ENCODE measurements around the gene LIPC.

LIPC gene

DNA sequence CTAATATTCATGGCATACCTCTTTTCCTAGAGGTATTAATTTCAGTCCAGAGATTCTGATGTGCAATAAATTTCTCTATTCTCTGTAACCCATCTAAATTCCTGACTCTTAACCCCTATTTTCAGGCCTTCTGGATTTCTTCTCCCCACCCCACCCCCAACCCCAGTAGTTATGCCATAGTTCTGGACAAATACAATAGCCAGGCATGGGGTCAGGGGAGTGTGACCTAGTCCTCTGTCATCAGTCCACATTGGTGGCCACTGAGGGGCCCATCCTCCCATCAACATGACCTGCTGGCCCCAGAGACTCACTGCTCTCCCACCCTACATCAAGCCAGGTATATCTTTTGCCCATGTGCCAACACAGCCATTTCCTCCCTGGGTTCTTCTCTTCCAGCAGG, 3.8 kb upstream of the LIPC start:
- Histone ChIP-seq H3K4me3 (ENCODE audit: low read length) (no peak overlapping the region), H3K36me3 (ENCODE audit: insufficient read depth, low read length) (no peaks in the 10 kb centered on the region), H3K9me3 (ENCODE audit: low read length) (no peaks in the 10 kb centered on the region), H2AFZ (ENCODE audit: low read depth, low read length) (no peak overlapping the region), H3K4me1 (ENCODE audit: insufficient read depth, low read length) (no peaks in the 10 kb centered on the region), H3K27me3 (ENCODE audit: insufficient read depth, low read length) (no peaks in the 10 kb centered on the region)

DNA sequence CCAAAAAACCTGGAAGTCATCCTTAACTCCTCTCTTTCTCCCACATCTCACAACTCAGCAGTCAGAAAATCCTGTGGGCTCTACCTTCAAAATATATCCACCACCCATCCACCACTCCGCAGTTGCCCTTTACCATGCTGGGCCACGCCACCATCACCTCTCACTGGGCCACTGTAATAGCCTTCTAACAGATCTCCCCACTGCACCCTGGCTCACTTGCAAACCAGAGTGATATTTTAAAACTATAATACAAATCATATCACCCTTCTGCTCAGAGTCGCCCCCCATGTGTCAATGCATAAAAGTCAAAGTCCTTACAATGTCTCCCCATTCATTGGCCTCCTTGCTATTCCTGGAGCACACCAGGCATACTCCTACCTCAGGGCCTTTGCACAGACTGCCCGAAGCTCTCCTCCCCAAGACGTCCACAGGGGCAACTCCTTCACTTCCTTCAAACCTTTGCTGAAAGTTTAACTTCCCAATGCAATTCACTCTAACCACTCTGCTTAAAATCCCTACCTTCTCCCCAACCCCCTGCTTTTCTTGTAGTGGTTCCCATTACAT, 1.5 kb upstream of the LIPC start:
- Histone ChIP-seq H3K4me3 (ENCODE audit: low read length) (no peak overlapping the region), H2AFZ (ENCODE audit: low read depth, low read length) (no peak overlapping the region), H3K9me3 (ENCODE audit: low read length) (no peaks in the 10 kb centered on the region), H3K36me3 (ENCODE audit: insufficient read depth, low read length) (no peaks in the 10 kb centered on the region), H3K4me1 (ENCODE audit: insufficient read depth, low read length) (no peaks in the 10 kb centered on the region), H3K27me3 (ENCODE audit: insufficient read depth, low read length) (no peaks in the 10 kb centered on the region)

DNA sequence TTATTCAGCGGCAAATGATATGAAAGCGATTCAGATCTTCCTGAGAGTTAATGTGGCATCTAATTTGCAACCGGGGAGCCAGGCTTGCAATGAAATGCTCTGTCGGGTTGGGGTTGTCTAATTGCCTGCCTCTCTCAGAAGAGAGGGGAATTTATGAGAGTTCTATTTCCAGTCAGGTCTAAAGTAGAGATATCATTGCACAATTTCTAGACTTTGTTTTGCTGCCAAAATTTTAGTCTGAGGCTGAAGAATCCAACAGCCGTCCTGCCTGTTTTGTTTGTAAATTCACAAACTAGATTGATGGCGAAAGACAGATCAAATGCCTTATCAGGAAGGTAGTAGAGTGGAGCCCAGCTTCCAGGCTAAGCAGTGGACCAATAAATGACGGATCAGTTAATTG, 610 bp downstream of the LIPC start:
- Histone ChIP-seq H3K4me3 (ENCODE audit: low read length) (no peak overlapping the region), H3K36me3 (ENCODE audit: insufficient read depth, low read length) (no peaks in the 10 kb centered on the region)

GRCh38 chr15:58433597-58434333, 2.0 kb downstream of the LIPC start:
- no peaks in the 10 kb centered on the region for H3K4me1 ChIP-seq (ENCODE audit: insufficient read depth, low read length)
- no peaks in the 10 kb centered on the region for H3K36me3 ChIP-seq (ENCODE audit: insufficient read depth, low read length)
- H3K4me3 ChIP-seq (ENCODE audit: low read length), result no peak overlapping the region
- no peaks in the 10 kb centered on the region for H3K27me3 ChIP-seq (ENCODE audit: insufficient read depth, low read length)
- H3K9me3 ChIP-seq (ENCODE audit: low read length), result no peaks in the 10 kb centered on the region
- H2AFZ ChIP-seq (ENCODE audit: low read depth, low read length), result no peak overlapping the region

More for the DNA sequence above, 610 bp downstream of the LIPC start:
- no peak overlapping the region for H2AFZ ChIP-seq (ENCODE audit: low read depth, low read length)
- no peaks in the 10 kb centered on the region for H3K9me3 ChIP-seq (ENCODE audit: low read length)
- H3K27me3 ChIP-seq (ENCODE audit: insufficient read depth, low read length), result no peaks in the 10 kb centered on the region
- H3K4me1 ChIP-seq (ENCODE audit: insufficient read depth, low read length), result no peaks in the 10 kb centered on the region

DNA sequence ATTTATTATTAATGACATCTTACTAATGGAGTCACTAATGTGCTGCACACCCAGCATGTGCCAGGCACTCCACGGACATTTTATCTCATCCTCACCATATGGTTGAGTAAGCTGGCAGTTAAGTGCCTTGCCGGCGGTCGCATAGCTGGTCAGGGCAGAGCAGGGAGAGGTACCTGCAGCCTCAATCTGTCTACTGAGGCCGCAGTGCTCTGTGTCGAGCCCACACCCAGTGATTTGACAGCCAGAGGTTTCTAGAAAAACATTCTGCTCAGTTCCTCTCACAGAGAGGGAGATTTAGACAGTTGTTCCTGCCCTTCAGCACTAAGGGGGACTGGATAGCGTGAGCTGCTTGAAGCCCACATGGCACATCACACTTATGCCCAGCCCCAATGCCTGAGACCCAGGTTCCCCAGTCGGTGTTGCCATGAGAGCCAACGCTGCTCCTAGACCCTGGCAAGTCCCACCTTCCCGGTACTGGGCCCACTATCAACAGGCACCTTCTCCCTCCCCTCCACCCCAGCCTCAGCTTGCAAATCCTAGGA, 2.6 kb downstream of the LIPC start:
- Histone ChIP-seq H2AFZ (ENCODE audit: low read depth, low read length) (no peak overlapping the region), H3K4me3 (ENCODE audit: low read length) (no peak overlapping the region), H3K9me3 (ENCODE audit: low read length) (no peaks in the 10 kb centered on the region), H3K36me3 (ENCODE audit: insufficient read depth, low read length) (no peaks in the 10 kb centered on the region), H3K27me3 (ENCODE audit: insufficient read depth, low read length) (no peaks in the 10 kb centered on the region), H3K4me1 (ENCODE audit: insufficient read depth, low read length) (no peaks in the 10 kb centered on the region)

GRCh38 chr15:58436552-58436951, 4.8 kb downstream of the LIPC start:
- Histone ChIP-seq H3K36me3 (ENCODE audit: insufficient read depth, low read length) (no peaks in the 10 kb centered on the region), H3K27me3 (ENCODE audit: insufficient read depth, low read length) (no peaks in the 10 kb centered on the region), H3K4me1 (ENCODE audit: insufficient read depth, low read length) (no peaks in the 10 kb centered on the region), H3K4me3 (ENCODE audit: low read length) (no peak overlapping the region), H2AFZ (ENCODE audit: low read depth, low read length) (no peak overlapping the region), H3K9me3 (ENCODE audit: low read length) (no peaks in the 10 kb centered on the region)

GRCh38 chr15:58437531-58438105, 5.8 kb downstream of the LIPC start:
- no peak overlapping the region for H3K4me3 ChIP-seq (ENCODE audit: low read length)
- H3K9me3 ChIP-seq (ENCODE audit: low read length), result no peaks in the 10 kb centered on the region
- H3K27me3 ChIP-seq (ENCODE audit: insufficient read depth, low read length), result no peaks in the 10 kb centered on the region
- H2AFZ ChIP-seq (ENCODE audit: low read depth, low read length), result no peak overlapping the region
- no peaks in the 10 kb centered on the region for H3K36me3 ChIP-seq (ENCODE audit: insufficient read depth, low read length)
- peaks cover 6% of the 10 kb centered on the region for H3K4me1 ChIP-seq (ENCODE audit: insufficient read depth, low read length)

DNA sequence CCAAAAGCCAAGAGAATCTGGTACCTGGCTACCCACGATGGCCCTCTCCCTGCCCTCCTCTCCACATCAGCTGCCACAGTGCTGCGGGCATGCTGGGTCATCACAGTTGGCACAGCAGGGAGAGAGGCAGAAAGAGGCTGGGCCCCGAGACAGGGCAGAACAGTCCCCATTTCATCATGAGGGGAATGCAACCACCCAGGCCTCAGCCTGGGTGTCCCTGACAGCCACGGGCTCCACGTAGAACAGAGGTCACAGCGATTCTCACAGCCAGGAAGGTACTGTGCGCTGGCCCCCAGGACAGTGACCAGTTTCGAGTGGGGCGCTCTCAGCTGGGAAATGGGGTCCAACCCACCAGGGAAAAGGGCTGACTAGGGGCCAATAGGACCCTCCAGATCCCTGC, 6.3 kb downstream of the LIPC start:
- Histone ChIP-seq H3K4me1 (ENCODE audit: insufficient read depth, low read length) (peaks cover 6% of the 10 kb centered on the region), H3K27me3 (ENCODE audit: insufficient read depth, low read length) (no peaks in the 10 kb centered on the region), H3K9me3 (ENCODE audit: low read length) (no peaks in the 10 kb centered on the region), H3K4me3 (ENCODE audit: low read length) (no peak overlapping the region), H2AFZ (ENCODE audit: low read depth, low read length) (no peak overlapping the region), H3K36me3 (ENCODE audit: insufficient read depth, low read length) (no peaks in the 10 kb centered on the region)

DNA sequence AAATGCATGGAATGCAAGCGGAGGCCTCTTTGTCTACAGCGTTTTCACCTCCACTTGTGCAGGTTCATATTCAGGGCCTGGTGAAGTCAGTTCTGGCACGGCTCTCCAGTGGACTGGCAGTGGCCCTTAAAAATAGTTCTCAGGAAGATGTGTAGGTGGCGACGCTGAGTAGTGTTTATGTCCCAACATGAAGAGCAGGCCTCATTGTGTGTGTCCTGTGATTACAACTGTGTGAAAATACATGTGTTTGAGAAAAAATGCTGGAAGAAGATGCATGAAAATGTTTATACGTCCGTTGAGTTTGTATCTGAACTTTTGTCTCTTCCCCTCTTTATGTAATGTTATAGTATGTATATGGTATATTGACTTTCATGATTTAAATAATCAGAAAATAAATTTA, 7.2 kb downstream of the LIPC start:
- Histone ChIP-seq H3K27me3 (ENCODE audit: insufficient read depth, low read length) (no peaks in the 10 kb centered on the region), H3K9me3 (ENCODE audit: low read length) (no peaks in the 10 kb centered on the region), H3K4me1 (ENCODE audit: insufficient read depth, low read length) (peaks cover 6% of the 10 kb centered on the region), H3K36me3 (ENCODE audit: insufficient read depth, low read length) (no peaks in the 10 kb centered on the region), H3K4me3 (ENCODE audit: low read length) (no peak overlapping the region), H2AFZ (ENCODE audit: low read depth, low read length) (no peak overlapping the region)

- Histone ChIP-seq H3K27me3 (ENCODE audit: insufficient read depth, low read length) (no peaks in the 10 kb centered on the region), H3K9me3 (ENCODE audit: low read length) (no peaks in the 10 kb centered on the region), H3K4me1 (ENCODE audit: insufficient read depth, low read length) (peaks cover 6% of the 10 kb centered on the region), H2AFZ (ENCODE audit: low read depth, low read length) (no peak overlapping the region), H3K36me3 (ENCODE audit: insufficient read depth, low read length) (no peaks in the 10 kb centered on the region), H3K4me3 (ENCODE audit: low read length) (no peak overlapping the region)
These were observed 8.5 kb downstream of the LIPC start for GRCh38 chr15:58440158-58440910.

DNA sequence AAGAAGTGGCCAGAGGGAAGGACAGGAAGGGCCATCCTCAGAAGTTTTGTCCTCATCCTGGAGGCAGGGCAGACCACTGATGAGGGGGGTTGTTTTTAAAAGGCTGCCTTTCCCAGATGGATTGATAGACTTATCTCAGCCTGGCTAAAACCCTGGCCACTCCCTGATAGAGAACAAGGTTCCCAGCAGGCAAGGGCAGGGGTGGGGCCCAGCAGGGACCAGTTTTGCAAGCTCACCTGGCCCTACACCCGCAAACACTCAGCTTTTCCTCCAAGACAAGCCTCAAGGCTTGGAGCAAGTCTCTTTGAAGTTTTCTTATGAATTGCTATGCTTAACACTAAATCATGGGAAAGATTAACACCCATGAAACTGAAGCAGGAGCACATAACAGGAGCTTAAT, 9.1 kb downstream of the LIPC start:
- H3K27me3 ChIP-seq (ENCODE audit: insufficient read depth, low read length), result no peaks in the 10 kb centered on the region
- peaks cover 6% of the 10 kb centered on the region for H3K4me1 ChIP-seq (ENCODE audit: insufficient read depth, low read length)
- H3K4me3 ChIP-seq (ENCODE audit: low read length), result no peak overlapping the region

GRCh38 chr15:58441376-58442070, 9.7 kb downstream of the LIPC start:
- Histone ChIP-seq H3K4me3 (ENCODE audit: low read length) (no peak overlapping the region), H3K27me3 (ENCODE audit: insufficient read depth, low read length) (no peaks in the 10 kb centered on the region), H3K4me1 (ENCODE audit: insufficient read depth, low read length) (peaks cover 6% of the 10 kb centered on the region), H3K36me3 (ENCODE audit: insufficient read depth, low read length) (no peaks in the 10 kb centered on the region), H3K9me3 (ENCODE audit: low read length) (no peaks in the 10 kb centered on the region), H2AFZ (ENCODE audit: low read depth, low read length) (no peak overlapping the region)

More for the DNA sequence above, 9.1 kb downstream of the LIPC start:
- Histone ChIP-seq H3K9me3 (ENCODE audit: low read length) (no peaks in the 10 kb centered on the region), H3K36me3 (ENCODE audit: insufficient read depth, low read length) (no peaks in the 10 kb centered on the region), H2AFZ (ENCODE audit: low read depth, low read length) (no peak overlapping the region)

Data from neuron (in vitro differentiated cells).